Activated CD4-positive, CD25-positive, alpha-beta regulatory T cell treated with anti-CD3 and anti-CD28 coated beads, Interleukin-2, amount 50 U/mL, for 16 hours (primary cell): ENCODE results near the gene DEFB125.
"Not testable (repeated sequence)": the region's sequence is repeated elsewhere in the genome, so short reads cannot be mapped to it uniquely, and the experiment has no call there.

Experiments
- DNase-seq: peaks from one replicate; pipeline ENCODE4 v3.0.0-alpha.2; 2020; ENCODE audit warnings: low read depth, low spot score

The DEFB125 gene, protein sequence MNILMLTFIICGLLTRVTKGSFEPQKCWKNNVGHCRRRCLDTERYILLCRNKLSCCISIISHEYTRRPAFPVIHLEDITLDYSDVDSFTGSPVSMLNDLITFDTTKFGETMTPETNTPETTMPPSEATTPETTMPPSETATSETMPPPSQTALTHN

DNA sequence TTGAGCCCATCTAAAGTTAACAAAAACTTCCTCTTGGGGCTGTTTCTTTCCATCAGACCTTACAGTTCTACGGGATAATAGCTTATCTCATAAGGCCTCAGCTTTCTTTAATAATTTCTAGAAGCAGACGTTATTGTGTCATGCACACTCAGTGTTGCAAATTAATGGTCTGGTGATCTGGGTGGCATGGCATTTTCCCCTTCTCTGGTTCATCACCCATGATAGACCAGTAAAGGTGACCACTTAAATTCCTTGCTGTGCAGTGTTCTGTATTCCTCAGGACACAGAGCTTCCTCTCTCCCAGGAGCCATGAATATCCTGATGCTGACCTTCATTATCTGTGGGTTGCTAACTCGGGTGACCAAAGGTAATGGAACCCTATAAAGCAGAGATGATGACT is at the start of gene DEFB125:
Gene DEFB125, plus strand, starts transcription at position 272 of the 400 bp plus-strand sequence. Its CDS starts 38 bp downstream, at position 310.
- no peak for DNase-seq

DNA sequence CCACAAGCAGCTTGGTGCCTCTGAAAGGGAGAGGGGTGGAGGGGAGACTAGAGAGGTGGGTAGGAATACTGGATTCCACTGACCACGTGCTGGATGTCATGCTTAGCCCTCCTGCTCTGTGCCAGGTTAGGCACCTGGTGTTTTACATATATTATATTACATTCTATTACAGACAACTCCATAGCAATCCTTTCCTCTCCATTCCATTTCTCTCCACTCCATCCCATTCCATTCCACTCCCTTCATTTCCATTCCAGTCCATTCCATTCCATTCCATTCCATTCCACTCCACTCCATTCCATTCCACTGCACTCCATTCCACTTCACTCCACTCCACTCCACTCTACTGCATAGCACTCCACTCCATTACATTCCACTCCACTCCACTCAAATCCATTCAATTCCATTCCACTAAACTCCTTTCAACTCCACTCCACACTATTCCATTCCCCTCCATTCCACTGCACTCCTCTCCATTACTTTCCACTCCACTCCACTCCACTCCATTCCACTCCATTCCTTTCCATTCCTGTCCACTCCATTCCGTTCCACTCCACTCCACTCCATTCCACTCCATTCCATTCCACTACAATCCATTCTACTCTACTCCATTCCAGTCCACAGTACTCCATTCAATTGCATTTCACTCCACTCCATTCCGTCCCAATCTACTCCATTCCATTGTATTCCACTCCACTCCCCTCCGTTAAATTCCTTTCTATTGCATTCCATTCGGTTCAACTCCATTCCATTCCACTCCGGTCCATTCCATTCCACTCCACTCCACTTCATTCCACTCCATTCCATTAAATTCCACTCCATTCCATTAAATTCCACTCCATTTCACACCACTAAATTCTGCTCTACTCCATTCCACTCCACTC is 27.2 kb upstream of the DEFB125 start:
- no peak for DNase-seq

DNA sequence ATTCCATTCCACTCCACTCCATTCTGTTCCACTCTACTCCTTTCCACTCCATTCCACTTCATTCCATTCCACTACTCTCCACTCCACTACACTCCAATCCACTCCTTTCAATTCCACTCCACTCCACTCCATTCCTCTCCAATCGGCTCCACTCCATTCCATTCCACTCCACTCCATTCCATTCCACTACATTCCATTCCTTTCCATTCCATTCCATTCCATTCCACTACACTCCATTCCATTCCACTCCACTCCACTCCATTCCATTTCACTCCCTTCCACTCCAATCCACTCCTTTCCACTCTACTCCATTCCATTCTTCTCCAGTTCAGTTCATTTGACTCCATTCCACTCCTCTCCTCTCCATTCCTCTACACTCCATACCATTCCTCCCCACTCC is 26.2 kb upstream of the DEFB125 start:
- DNase-seq, result no peak

DNA sequence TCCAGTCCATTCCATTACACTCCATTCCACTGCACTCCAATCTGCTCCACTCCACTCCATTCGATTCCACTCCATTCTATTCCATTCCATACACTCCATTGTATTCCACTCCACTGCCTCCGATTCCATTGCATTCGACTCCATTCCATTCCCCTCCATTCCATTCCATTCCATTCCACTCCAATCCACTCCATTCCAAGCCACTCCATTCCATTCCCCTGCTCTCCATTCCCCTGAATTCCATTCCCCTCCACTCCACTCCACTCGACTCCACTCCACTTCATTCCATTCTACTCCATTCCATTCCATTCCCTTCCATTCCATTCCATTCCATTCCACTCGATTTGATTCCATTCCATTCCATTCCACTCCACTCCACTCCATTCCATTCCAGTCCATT is 25.7 kb upstream of the DEFB125 start:
- DNase-seq, result no peak

DNA sequence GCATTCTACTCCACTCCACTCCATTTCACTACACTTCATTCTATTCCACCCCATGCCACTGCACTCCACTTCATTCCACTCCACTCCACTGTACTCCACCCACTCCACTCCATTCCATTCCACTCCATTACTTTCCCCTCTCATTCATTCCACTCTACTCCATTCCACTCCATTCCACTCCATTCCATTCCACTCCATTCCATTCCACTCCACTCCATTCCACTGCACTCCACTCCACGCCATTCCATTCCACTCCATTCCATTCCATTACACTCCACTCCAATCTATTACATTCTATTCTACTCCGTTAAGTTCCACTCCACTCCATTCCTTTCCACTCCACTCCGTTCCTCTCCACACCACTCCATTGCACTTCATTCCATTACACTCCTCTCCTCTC is 25.0 kb upstream of the DEFB125 start:
- no peak for DNase-seq

DNA sequence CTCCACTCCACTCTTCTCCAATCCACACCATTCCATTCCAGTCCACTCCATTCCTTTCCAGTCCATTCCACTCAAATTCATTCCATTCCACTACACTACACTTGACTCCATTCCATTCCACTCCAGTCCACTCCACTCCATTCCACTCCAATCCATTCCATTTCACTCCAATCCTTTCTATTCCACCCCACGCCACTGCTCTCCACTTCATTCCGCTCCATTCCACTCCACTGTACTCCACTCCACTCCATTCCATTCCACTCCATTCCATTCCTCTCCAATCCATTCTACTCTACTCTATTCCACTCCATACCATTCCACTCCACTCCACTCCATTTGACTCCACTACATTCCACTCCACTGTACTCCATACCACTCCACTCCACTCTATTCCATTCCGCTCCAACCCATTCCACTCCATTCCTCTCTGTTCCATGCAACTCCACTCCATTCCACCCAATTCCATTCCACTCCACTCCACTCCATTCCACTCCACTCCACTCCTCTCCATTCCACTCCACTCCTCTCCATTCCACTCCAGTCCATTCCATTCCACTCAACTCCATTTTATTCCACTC is 23.4 kb upstream of the DEFB125 start:
- DNase-seq, result no peak

DNA sequence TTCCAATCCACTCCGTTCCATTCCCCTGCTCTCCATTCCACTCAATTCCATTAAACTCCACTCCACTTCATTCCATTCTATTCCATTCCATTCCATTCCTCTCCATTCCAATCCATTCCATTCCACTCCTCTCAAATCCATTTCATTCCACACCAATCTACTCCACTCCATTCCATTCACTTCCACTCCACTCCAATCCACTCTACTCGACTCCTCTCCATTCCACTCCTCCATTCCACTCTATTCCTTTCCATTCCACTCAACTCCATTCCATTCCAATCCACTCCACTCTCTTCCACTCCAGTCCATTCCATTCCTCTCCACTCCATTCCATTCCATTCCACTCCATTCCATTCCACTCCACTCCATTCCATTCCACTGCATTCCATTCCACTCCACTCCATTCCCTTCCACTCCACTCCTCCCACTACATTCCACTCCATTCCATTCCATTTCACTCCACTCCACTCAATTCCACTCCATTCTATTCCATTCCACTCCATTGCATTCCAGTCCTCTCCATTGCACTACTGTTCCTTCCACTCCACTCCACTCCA is 22.6 kb upstream of the DEFB125 start:
- DNase-seq, result no peak

DNA sequence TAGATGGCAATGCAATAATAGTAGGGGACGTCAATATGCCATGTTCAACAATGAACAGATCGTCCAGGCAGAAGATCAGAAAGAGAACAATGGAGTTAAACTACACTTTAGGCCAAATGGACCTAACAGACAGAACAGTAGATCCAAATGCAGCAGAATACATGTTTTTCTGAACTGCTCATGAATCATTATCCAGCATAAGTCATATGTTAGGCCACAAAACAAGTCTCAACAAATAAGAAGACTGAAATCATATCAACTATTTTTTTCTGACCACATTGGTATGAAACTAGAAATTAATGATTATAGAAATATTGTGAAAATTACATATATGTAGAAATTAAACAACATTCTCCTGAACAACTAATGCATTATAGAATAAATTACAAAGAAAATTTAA is 10.2 kb upstream of the DEFB125 start:
- no peak for DNase-seq

DNA sequence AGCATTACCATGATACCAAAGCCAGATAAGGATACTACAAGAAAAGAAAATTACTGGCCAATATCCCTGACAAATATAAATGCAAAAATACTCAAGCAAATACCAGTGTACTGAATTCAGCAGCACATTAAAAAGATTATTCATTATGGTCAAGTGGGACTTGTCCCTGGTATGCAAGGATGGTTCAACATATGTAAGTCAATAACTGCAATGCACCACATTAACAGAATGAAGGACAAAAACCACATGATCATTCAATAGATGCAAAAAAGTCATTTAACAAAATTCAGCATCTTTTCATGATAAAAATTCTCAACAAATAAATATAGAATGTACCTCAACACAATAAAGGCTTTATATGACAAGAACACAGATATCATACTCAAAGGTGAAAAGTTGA is 9.1 kb upstream of the DEFB125 start:
- no peak for DNase-seq

DNA sequence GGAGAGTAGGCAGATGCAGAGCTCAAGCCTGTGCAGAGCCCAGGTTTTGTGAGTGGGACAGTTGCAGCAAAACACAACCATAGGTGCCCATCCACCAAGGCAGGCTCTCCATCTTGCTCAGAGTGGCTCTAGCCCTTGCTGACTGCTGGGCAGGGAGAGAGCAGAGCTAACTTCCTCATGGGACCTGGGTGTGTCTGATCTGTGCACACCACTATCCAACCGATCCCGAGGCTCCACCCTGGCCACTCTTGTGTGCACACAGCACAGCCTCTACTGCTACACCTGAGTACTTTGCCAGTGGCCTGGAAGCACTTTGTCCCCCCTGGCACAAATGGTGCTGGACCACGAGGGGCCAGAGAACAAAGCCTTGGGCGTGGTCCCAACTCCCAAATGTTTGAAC is 7.9 kb upstream of the DEFB125 start:
- DNase-seq, result no peak

DNA sequence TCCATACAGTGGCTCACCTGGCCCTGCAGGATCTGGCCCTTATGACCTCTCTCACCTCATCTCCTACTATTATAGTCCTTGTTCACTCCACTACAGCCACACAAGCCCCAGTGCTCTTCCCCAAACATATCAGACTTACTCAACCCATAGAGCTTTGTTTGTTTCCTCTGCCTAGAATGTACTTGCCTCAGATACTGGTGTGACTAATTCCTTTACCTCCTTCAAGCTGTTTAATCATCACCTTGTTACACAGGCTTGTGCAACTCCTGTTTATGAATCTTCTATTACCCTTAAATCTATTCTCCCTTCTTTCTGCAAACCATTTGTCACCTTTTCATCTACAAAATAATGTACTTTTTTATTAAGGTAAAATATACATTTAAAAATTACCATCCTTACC is 3.2 kb downstream of the DEFB125 start:
- no peak for DNase-seq

DNA sequence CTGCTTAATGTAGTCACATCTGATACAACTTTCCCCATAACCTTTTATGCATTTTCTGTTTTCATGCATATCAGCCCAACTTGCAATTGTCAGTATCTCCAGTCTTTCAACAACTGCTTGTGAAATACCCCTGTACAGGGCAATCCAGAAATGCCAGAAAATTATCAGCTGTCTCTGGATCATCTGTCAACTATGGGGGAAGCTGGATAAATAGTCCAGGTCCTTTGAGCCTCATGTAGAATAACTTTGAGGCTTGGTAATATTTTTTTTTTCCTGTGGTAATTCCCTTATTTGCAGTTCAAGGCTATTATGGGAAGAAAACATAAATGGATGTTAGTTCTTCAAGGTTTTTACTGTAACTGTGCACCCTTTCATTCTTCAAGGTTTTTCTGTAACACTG is 6.2 kb downstream of the DEFB125 start:
- DNase-seq, result no peak

DNA sequence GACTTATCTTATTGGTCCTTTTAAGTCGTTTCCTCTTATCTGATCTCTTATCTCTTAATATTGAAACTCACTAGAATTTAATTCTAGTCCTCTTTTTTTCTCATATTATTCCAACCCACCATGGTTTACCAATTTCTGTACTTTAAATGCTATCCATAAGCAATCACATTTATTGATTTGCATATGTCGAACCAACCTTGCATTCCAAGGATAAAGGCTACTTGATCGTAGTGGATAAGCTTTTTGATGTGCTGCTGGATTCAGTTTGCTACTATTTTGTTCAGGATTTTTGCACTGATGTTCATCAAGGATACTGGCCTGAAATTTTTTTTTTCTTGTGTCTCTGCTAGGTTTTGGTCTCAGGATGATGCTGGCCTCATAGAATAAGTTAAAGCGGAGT is 7.7 kb downstream of the DEFB125 start:
- no peak for DNase-seq

DNA sequence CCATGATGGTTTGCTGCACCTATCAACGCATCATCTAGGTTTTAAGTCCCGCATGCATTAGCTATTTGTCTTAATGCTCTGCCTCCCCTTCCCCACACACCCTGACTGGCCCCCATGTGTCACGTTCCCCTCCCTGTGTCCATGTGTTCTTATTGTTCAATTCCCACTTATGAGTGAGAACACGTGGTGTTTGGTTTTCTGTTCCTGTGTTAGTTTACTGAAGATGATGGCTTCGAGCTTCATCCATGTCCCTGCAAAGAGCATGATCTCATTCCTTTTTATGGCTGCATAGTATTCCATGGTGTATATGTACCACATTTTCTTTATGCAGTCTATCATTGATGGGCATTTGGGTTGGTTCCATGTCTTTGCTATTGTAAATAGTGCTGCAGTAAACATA is 10.2 kb downstream of the DEFB125 start:
- DNase-seq, result not testable (repeated sequence)

DNA sequence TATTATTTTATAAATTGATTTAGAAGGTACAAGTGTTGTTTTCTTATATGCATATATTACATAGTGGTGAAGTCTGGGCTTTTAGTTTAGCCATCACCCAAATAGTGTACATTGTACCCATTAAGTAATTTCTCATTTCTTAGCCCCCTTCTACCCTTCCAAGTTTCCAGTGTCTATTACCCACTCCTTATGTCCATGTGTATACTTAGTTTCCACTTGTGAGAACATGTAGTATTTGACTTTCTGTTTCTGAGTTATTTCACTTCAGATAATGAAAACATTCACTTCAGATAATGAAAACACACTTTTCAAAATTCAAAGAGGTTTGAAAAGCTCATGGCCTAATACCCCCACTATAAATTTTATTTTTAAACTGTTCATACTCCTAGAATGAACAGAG is 14.5 kb downstream of the DEFB125 start:
- no peak for DNase-seq

DNA sequence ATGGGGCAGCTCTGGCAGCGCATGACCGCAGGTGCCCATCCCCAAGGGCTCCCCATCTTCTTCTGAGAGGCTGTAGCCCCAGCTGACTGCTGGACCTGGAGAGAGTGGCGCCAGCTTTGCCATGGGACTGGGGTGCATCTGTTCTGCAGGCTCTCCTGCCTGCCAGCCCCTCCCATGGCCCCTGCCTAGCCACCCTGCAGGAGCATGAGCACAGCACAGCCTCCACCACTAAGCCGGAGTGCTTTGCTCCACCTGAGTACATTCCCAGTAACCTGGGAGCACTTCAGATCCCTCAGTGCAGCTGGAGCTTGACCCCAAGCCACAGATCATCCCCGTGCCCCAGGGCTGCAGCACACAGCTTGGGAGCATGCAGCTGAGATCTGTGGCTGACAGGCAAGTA is 16.0 kb downstream of the DEFB125 start:
- DNase-seq, result no peak

DNA sequence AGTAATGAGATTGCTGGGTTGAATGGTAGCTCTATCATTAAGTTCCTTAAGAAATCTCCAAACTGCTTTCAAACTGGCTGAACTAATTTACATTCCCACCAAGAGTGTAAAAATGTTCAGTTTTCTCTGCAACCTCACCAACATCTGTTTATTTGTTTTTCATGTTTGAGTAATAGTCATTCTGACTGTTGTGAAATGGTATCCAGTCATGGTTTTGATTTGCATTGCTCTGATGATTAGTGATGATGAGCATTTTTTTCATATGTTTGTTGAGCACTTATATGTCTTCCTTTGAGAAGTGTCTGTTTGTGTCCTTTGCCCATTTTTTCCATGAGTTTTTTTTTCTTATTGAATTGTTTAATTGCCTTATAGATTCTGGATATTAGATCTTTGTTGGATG is 24.9 kb downstream of the DEFB125 start:
- DNase-seq, result no peak

DNA sequence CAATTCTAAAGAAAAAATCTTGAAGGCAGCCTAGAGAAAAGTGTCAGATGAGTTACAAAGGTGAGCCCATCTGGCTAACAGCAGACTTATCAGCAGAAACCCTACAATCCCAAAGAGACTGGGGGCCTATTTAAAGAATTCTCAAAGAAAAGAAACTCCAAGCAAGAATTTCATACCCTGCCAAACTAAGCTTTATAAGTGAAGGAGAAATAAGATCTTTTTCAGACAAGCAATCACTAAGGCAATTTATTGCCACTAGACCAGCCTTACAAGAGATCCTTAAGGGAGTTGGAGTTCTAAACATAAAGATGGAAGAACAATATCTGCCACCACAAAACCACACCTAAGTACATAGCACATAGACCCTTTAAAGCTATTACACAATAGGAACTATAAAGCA is 30.0 kb downstream of the DEFB125 start:
- no peak for DNase-seq

DNA sequence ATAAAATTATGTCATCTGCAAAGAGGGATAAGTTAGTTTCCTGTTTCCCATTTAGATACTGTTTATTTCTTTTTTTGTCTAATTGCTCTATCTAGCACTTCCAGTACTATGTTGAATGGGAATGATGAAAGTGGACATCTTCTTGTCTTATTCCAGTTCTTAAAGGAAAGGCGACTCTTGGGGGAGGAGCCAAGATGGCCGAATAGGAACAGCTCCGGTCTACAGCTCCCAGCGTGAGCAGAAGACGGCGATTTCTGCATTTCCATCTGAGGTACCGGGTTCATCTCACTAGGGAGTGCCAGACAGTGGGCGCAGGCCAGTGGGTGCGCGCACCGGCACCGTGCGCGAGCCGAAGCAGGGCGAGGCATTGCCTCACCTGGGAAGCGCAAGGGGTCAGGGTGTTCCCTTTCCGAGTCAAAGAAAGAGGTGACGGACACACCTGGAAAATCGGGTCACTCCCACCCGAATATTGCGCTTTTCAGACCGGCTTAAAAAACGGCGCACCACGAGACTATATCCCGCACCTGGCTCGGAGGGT is 42.4 kb downstream of the DEFB125 start:
- not testable (repeated sequence) for DNase-seq

DNA sequence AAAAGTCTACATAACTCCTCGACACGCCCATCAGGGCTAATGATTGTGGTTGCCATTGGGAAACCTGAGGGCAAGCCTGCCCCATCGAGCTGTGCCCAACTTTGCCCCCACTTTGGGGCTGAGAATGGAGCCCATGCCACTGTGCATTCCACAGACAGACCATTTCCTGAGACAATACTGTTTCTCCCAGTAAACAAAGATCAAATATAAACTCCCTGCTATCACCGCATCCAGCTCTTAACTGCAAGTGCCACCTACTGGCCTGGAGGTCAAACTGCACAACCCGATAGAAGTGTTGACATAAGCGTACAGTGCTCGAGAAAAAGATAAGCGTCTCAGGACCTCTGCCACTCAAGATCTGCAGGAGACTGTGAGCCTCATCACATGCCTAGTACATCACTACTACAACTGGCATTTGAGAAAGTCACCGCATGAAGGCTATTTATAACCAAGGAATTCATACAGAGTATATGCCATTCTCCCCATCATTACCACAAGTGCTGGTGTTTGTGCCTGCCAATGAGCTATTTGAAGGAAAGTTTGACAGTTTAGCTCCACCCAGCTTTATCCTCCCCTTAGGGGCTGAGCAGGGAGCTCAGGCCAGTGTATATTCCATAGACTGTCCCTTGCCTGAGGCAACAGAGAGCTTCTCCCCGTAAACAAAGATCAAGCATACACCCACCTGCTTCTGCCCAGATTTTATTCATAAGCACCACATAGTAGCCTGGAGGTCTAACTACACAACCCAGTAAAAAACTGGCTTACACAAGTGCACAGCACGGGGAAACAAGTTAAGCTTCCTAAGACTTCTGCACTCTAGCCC is 50.4 kb downstream of the DEFB125 start:
- DNase-seq, result no peak

DNA sequence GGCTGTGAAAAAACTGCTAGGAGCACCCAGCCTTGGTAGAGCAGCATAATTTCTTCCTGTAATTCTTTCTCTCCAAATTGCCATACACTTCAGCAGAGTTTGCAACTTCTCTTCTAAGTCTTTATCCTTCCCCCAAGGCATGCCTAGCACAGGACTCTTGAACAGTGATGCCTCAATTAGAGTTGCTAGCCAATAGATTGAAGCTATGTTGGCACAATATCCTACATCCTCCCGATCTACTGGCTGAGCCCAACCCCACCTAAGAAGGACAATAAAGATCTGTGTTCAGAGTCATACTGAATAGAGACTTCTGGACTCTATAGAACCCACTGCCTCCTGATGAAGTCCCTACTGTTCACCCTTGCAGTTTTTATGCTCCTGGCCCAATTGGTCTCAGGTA is 54.8 kb downstream of the DEFB125 start, which contains the start of gene DEFB126:
Gene DEFB126, plus strand, starts transcription at position 301 of the 400 bp plus-strand sequence. Its CDS starts 39 bp downstream, at position 340.
- DNase-seq, result no peak
